ENCODE measurements around the gene CPED1.
"Not testable (repeated sequence)": the region's sequence is repeated elsewhere in the genome, so short reads cannot be mapped to it uniquely, and the experiment has no call there.

CPED1 gene

DNA sequence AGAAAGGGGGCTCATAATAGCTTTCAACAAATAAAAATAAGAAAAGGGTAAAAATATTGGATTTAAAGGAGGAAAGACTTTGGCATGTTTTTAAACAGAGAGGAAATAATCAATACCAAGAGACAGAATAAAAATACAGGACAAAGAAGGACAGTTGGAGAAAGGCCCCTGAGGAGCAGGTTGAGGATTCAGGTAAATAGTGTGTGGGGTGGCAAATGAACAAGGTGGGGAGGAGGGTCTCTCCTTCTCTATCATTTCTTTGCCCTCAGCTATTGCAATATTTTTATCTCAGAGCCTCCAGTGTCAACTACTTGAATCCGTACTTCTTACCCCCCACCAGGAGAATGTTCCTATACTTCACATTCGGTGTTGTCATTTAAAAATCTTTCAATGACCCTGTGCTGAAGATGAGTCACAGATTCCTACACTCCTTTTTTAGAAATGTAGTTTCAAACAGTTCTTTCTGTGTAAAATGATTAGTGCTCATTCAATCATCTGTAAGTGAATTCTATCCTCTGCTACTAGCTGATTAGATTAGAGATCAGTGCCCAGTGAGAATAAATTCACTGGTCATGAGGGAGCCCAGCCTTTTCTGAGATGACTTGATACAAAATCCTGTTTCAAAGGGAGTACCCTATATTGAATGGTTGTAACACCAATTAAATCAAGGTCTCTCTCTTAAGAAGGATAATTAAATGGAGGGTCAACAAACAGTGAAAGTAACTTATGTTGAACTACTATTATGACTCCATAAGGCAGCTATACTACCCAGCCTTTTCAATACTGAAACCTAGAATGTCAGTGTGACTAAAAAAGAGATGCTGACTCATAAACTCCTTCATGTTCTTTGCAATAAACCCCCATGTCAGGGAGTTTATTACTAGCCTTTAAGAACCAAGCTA, 289.9 kb downstream of the CPED1 start:
- no peak for DNase-seq

DNA sequence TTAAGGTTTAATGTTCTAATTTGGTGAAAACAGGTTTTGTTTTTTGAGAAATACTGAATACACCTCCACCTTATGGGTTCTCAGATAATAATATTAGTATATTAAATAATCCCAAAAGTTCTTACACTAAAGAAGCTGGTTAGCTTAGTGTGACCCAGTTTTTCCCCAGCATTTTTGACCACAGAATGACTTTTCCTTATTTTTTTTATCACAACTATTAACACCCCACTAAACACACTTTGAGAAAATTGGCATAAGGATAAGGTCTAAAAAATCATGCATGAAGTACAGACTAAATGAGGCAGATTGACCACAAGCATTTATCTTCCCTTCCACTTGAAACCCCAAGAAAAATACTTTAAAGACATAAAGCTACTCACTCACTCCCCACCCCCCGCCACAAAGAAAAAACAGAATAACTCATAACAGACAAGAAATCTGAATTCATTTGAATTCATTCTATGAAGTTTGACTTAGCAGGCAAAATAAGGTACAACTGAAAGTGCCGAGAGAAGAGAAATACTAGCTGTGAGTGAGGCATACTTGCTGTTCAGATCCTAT, 290.6 kb downstream of the CPED1 start:
- DNase-seq, result no peak

- DNase-seq, result no peak
These were observed 291.3 kb downstream of the CPED1 start for GRCh38 chr7:121279822-121280221.

- DNase-seq, result no peak
These were observed 292.1 kb downstream of the CPED1 start for GRCh38 chr7:121280656-121281055.

DNA sequence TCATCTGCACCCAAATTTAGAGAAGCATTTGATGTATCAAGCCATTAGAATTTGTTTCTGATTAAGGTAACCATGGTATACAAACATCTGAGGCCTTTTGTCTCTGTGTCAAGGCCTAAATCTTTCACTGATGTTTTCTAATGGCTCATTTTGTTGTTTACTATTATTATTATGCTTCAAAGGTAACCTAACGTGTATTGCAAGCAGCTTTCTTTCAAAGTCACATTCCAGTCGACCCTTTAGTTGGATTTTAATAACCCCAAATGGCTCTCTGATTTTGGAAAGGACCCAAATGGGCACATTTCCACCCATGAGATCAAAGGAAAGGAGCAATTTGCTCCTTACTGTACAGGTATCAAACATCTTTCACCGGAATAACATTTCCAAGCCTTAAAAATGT, 293.6 kb downstream of the CPED1 start:
- DNase-seq, result no peak

DNA sequence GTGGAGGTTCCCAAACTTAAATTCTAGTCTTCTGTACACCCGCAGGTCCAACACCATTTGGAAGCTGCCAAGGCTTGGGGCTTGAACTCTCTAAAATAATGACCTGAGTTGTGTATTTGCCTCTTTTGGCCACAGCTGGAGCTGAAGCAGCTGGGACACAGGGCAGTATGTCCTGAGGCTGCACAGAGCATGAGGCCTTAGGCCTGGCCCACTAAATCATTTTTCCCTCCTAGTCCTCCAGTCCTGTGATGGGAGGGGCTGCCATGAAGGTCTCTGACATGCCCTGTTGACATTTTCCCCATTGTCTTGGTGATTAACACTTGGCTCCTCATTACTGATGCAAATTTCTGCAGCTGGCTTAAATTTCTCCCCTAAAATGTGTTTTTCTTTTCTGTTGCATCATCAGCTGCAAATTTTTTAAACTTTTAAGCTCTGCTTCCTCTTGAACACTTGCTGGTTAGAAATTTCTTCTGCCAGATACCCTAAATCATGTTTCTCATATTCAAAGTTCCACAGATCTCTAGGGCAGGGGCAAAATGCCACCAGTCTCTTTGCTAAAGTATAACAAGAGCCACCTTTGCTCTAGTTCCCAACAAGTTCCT, 296.7 kb downstream of the CPED1 start:
- DNase-seq, result no peak

GRCh38 chr7:121286186-121286585, 297.7 kb downstream of the CPED1 start:
- no peak for DNase-seq

DNA sequence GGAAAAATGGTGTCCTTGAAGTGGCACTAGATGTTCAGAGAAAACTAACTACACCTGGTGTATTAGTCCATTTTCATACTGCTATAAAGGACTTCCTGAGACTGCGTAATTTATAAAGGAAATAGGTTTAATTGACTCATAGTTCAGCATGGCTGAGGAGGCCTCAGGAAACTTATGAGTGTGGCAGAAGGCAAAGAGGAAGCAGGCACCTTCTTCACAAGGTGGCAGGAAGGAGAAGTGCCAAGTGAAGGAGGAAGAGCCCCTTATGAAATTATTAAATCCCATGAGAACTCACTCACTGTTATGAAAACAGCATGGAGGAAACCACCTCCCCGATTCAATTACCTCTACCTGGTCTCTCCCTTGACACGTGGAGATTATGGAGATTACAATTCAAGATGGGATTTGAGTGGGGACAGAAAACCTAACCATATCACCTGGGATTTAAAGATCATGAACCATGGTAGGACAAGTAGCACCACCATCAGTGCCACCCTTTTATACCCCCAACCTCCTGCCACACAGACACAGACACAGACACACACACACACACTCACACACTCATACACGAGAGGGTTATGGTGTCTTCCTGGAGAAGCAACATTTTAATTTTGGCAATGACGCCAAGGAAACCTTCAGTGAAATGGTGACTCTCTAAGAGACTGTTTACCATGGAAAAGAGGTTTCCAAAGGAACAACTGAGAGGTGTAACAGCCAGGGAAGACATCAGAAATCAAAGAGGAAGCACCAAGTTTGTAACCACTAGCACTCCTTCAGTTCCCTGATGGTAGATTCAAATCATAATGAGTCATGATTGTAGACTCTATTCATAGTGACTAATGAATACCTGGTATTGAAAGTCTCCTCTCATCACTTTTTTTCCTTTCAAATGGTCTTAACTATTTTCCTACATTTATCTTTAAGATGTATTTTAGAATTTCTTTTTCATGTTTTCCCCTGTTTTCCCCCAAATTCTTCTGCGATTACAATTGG, 298.5 kb downstream of the CPED1 start:
- no peak for DNase-seq

- DNase-seq, result no peak
These were observed 300.4 kb downstream of the CPED1 start for GRCh38 chr7:121288894-121289293.

DNA sequence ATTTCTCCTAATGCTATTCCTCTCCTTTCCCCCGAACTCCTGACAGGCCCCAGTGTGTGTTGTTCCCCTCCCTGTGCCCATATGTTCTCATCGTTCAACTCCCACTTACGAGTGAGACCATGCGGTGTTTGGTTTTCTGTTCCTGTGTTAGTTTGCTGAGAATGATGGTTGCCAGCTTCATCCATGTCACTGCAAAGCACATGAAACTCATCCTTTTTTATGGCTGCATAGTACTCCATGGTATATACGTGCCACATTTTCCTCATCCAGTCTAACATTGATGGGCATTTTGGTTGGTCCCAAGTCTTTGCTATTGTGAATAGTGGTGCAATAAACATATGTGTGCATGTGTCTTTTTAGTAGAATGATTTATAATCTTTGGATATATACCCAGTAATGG, 301.4 kb downstream of the CPED1 start:
- DNase-seq, result not testable (repeated sequence)

- DNase-seq, result no peak
These were observed 306.0 kb downstream of the CPED1 start for GRCh38 chr7:121294448-121294992.

GRCh38 chr7:121297843-121298242, 309.3 kb downstream of the CPED1 start:
- no peak for DNase-seq

DNA sequence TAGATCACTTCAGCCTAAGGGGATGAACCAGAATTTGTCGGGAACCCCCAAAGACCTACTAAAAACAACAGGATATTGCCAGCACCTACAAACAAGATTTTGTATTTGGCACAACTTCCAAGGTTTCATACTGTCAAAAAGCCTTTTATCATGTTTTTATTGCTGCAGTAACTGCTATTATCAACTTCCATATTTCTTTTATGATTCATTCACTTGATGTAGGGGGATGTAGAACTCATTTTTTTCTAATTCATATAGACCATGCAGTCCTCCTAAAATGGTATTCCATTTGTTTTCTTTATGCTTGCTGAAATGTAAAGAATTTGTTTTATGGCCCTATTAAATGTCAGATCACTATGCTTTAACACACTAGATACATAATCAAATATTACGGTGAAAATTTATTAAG, 310.3 kb downstream of the CPED1 start:
- DNase-seq, result no peak

- DNase-seq, result no peak
These were observed 312.3 kb downstream of the CPED1 start for GRCh38 chr7:121300685-121301420.

DNA sequence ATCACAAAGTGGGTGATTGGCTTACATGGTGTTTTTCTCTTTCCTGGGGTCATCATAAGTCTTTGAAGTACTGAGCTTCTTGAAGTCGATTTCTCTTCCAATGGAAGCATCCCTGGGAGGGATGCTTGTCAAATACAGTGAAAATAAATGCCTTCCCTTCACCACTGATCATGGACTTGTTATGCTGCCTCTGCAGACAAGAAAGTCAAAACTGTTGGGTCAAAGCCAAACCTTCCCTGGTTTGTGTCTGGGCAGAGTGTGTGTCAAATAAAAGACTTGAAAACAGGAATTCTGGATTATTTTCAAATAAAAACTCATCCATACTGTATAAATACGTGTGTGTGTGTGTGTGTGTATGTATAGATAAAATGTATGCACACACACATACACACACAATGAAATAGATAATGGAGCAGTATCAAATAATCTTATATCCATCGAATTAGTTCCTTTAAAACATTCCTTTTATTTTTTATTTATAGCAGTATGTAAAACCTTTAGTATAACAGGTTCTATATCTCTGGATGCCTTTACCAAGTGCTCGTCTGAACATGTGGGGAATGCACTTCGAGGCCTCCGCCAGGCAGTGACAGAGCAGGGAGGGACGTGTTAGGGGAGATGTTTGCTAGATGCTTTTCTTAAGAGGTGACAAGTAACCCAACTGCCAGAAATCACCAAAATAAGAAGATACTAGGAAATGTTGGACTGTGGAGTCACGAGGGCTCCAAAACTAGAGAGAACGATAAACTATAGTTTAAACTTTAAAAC, 313.1 kb downstream of the CPED1 start:
- no peak for DNase-seq

DNA sequence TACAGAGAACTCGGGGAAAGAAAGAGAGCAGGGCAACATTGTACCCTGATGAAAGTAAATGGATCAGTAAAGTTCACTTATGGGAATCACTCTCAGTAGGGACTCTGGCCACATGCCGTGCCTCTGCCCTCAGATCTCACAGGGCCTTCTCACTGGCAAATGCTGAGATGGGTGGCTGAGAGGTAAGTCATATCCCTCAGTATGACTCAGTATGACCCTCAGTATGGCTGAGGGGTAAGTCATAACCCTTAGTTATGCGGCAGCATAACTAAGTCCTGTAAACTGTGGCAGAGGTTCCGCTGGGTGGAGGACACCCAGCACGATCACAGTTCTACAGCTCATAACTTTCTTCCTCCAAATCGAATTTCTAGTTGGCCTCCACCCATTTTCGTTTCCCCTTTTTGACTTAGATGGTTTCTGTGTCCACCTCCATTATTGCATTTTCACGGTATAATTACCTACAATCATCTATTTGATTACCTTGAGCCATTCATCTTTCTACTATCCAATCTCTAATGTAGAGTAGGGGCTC, 313.8 kb downstream of the CPED1 start:
- no peak for DNase-seq

DNA sequence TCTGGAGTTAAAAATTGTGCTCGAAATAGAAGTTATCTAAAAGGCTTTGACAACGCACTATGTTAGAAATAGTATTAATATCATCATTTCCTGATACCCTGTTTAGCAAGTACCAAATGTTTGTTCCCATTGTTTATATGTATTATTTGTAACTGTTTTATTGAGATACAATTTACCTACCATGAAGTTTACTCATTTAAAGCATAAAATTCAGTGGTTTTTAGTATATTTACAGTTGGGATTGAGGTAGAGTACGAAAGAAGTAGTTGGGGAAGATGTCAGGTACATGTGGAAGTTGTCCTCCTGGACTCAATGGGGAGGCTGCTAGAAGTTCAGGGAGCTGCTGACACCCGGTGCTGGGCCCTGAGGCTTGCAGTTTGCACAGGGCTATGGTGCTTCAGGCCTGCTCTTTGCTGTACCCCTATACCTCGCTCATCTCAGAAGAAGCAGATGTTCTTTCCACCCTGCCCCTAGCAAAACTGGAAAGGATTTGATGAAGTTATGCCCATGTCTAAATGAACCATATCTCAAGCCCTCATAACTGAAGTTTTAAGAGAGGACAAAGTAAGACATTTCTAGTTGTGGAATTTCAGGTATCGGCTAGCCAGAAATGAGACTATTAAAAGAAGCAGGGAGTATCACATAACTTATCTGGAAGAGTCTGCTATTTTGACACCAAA, 315.1 kb downstream of the CPED1 start:
- no peak for DNase-seq

DNA sequence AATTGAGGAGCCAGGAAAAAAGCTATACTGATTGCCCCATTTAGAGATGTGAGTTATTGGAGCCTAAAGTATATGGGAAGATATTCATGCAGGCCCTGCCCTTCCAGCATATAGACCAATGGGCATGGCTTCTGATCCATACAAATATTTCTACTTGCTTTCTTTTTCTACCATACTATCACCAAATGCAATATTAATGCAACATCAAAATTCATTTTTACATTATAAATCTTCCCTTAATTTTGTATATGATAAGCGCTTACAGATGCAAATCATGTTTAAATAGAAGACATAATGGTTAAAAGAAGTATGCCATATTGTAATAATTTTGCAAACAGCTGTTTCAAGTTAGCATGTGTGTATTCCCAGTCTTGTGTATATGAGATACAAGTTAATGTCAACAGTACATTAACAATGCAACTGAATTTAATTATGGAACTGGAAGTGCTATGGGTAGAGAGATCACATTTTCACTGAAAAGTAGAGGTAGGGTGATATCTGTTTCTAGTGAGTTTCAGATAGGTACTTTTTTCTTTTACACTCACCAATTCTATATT, 315.7 kb downstream of the CPED1 start:
- no peak for DNase-seq

All from nucleus accumbens (tissue), 56 donors.